Measurements from ENCODE around the gene DKK3.

DKK3 gene

DNA sequence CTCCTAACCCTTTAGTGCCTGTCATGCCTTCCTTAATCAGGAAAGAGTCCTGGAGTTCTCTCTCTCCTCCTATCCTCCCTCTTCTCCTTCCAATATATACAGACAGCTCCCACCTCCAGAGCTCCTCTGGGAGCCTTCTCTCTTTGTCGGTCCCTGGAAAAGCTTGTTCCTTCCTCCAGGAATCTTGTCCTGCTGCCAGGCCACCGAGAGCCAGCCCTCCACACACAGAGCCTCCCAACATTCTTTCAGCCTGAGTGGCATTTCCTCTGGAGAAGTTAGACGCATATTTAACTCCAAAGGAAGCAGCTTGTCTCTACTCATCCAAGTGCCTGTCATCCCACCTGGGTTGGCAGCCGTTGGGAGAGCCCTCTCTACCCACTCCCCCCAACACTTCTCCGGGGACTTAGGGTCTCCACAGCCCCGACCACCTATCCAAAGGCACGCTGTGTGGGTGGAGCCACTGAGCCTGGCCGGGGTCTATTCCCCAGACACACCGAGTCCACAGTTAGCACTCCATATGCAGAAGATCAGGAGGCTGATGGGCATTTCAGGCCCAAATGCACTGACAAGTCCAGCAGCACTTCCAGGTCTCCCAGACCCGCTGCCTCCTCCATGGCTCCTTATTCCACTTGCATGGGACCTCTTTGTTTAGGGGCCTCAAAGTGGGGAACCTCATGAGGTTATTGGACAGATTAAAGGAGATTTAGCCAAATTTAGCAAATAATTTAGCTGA is 31.1 kb downstream of the DKK3 start:
- DNase-seq (ENCODE audit: low read depth): no peak
- TF ChIP-seq, protein P1, sequence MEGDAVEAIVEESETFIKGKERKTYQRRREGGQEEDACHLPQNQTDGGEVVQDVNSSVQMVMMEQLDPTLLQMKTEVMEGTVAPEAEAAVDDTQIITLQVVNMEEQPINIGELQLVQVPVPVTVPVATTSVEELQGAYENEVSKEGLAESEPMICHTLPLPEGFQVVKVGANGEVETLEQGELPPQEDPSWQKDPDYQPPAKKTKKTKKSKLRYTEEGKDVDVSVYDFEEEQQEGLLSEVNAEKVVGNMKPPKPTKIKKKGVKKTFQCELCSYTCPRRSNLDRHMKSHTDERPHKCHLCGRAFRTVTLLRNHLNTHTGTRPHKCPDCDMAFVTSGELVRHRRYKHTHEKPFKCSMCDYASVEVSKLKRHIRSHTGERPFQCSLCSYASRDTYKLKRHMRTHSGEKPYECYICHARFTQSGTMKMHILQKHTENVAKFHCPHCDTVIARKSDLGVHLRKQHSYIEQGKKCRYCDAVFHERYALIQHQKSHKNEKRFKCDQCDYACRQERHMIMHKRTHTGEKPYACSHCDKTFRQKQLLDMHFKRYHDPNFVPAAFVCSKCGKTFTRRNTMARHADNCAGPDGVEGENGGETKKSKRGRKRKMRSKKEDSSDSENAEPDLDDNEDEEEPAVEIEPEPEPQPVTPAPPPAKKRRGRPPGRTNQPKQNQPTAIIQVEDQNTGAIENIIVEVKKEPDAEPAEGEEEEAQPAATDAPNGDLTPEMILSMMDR (conservative IDR thresholded peaks at IDR 0.05; ENCODE audit: low read depth, low read length): no peak
- H3K4me3 ChIP-seq (ENCODE audit: low read length): no peak overlapping the region

GRCh38 chr11:11976481-11977127 is 31.8 kb downstream of the DKK3 start:
- no peak overlapping the region for H3K4me3 ChIP-seq (ENCODE audit: low read length)
- DNase-seq (ENCODE audit: low read depth): no peak
- TF ChIP-seq, protein P1 (conservative IDR thresholded peaks at IDR 0.05; ENCODE audit: low read depth, low read length): no peak

- TF ChIP-seq, protein P1 (conservative IDR thresholded peaks at IDR 0.05; ENCODE audit: low read depth, low read length): no peak
- DNase-seq (ENCODE audit: low read depth): no peak
- no peak overlapping the region for H3K4me3 ChIP-seq (ENCODE audit: low read length)
Observed at GRCh38 chr11:11975201-11976092, 33.0 kb downstream of the DKK3 start.

DNA sequence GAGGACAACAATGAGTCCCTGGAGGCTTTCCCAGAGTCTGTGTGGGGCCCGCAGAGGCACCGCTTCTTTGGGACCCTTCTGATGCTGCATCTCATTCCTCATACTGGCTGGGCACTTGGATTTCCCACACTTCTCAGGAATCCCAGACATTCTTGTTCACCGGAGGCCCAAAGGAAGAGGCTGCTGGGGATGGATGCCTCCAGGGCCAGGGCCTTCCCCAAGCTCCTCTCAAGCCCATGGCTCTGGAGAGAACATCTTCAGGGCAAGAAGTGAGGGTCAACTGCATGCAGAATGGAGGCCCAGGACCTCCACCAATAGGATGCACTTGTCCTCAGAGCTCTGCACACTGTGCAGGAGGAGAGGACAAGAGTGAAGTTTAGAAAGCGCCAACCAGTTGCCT is 34.6 kb downstream of the DKK3 start:
- no peak overlapping the region for H3K4me3 ChIP-seq (ENCODE audit: low read length)
- TF ChIP-seq, protein P1 (conservative IDR thresholded peaks at IDR 0.05; ENCODE audit: low read depth, low read length): no peak
- DNase-seq (ENCODE audit: low read depth): no peak

DNA sequence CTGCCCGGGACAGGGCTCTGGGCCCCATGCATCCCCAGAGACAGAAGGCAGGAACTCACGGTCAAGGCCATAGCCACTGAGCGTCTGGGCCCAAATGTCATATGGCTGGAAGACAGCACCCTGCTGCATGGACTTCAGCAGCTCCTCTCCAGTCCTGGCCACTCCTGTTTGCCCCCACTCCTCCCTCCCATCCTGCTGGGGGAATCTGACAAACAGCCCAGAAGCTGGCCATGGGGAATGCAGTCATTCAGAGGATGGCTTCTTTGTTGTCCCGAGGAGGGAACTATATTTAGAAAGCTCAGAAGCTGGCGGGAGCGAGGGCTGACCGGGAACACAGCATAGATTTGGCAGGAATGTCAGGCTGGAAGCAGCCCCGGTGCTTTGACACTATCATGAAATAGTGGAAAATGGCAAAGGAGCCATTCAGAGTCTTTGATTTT is 35.0 kb downstream of the DKK3 start:
- H3K4me3 ChIP-seq (ENCODE audit: low read length): no peak overlapping the region
- no peak for DNase-seq (ENCODE audit: low read depth)
- TF ChIP-seq, protein P1 (conservative IDR thresholded peaks at IDR 0.05; ENCODE audit: low read depth, low read length): no peak

DNA sequence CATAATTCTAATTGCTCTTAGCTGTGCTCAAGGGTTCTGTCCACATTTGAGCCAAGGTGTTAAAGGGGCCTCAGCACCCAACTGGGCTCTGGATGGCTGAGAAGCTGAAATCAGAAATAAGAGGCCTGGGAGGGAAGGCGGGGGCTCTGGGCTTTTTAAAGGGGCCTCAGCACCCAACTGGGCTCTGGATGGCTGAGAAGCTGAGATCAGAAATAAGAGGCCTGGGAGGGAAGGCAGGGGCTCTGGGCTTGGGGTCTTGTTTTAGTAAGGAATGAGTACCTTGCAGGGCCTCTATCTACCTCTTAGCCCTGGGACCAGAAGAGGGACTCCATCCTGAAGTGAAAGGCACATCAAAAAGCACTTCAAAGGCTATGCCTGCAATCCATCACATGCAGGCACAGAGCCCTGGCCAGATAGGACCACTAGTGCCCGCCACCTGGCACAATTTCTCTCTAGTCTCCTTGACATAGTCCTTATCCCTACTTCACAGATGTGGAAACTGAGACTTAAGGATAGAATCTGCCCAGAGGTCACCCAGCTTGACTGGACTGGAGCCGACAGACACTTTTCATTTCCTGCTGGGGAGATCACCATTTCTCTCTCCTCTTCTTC is 35.6 kb downstream of the DKK3 start:
- TF ChIP-seq, protein P1 (conservative IDR thresholded peaks at IDR 0.05; ENCODE audit: low read depth, low read length): no peak
- DNase-seq (ENCODE audit: low read depth): no peak
- H3K4me3 ChIP-seq (ENCODE audit: low read length): no peak overlapping the region
